ENCODE measurements around the gene PTPRN2. TPM values are rescaled to one million over a fixed set of nuclear protein-coding genes. Genes with fewer than 3 reads are reported as not detected.

The PTPRN2 gene
- polyA plus RNA-seq, 1 experiment: 0.31 TPM

DNA sequence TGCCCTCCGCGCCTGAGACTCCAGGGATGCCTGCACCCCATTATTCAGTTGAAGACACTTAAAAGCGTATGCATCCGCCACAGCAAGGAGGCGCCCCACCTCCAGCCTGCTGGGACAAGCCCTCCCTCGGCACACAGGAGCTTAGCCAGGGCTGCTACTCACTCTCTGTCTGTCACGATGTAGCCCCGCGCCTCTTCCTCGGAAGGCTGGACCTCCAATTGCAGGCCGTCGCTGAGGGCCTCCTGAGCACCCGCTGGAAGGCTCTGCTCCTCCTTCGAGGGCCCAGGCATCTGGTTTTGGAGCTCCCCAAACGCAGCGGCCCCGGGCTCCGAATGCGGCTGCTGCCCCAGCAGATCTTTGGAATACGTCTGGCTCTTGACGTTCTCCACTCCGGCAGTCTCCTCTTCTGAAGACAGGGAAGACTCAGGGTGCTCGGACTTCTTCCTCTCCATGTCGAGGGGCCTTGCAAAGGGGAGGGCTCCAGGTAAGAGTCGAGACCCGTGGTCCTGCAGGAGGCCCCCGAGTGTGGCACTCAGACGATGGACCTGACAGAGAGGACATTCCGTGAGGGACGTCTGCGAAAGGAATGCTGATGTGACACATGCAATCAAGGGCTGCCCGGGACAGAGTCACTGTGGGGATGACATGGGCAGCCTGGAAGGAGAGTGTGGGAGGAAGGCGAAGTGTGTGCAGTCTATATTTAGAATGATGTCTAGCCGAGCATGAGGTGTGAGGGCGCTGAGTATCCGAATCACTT lies 453.9 kb downstream of the PTPRN2 start:
- ChIA-PET POLR2A (no interaction called here), CTCF (no interaction called here)
- Histone ChIP-seq H3K36me3 (ENCODE audit: control insufficient read depth, insufficient read depth, low read length) (no peaks in the 10 kb centered on the region), H3K27me3 (ENCODE audit: control insufficient read depth, insufficient read depth, low read length) (no peaks in the 10 kb centered on the region), H3K4me3 (ENCODE audit: low read depth, low read length) (no peak overlapping the region)
- TF ChIP-seq, protein P1, sequence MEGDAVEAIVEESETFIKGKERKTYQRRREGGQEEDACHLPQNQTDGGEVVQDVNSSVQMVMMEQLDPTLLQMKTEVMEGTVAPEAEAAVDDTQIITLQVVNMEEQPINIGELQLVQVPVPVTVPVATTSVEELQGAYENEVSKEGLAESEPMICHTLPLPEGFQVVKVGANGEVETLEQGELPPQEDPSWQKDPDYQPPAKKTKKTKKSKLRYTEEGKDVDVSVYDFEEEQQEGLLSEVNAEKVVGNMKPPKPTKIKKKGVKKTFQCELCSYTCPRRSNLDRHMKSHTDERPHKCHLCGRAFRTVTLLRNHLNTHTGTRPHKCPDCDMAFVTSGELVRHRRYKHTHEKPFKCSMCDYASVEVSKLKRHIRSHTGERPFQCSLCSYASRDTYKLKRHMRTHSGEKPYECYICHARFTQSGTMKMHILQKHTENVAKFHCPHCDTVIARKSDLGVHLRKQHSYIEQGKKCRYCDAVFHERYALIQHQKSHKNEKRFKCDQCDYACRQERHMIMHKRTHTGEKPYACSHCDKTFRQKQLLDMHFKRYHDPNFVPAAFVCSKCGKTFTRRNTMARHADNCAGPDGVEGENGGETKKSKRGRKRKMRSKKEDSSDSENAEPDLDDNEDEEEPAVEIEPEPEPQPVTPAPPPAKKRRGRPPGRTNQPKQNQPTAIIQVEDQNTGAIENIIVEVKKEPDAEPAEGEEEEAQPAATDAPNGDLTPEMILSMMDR (IDR thresholded peaks at IDR 0.05; ENCODE audit: insufficient read depth, low read depth, low read length): no peak
- DNase-seq (ENCODE audit: low read depth): no peak

DNA sequence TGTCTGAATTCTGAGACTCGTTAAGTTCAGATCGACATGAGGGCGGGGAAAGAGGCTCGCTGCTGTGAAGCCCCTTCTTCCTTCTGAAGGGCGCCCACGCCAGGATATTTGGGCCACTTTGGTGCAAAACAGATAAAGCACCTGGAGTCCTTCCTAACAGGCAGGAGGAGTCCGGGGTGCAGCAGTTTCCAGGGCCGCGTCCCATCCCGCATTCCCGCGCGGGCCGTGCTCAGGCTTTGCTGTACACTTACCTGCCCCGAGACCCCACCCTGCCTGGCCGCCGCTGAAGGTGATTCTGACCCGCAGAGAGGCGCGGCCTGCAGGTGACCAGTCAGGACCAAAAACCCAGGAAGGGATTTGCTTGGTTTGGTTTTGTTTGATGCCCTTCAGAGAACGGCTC lies 454.6 kb downstream of the PTPRN2 start:
- Histone ChIP-seq H3K27me3 (ENCODE audit: control insufficient read depth, insufficient read depth, low read length) (no peaks in the 10 kb centered on the region), H3K4me3 (ENCODE audit: low read depth, low read length) (no peak overlapping the region), H3K36me3 (ENCODE audit: control insufficient read depth, insufficient read depth, low read length) (no peaks in the 10 kb centered on the region)
- TF ChIP-seq, protein P1 (IDR thresholded peaks at IDR 0.05; ENCODE audit: insufficient read depth, low read depth, low read length): no peak
- ChIA-PET POLR2A (no interaction called here), CTCF (no interaction called here)
- no peak for DNase-seq (ENCODE audit: low read depth)

GRCh38 chr7:158130023-158130409 lies 457.6 kb downstream of the PTPRN2 start:
- ChIA-PET CTCF (no interaction called here), POLR2A (no interaction called here)
- no peak overlapping the region for H3K4me3 ChIP-seq (ENCODE audit: low read depth, low read length)
- H3K27me3 ChIP-seq (ENCODE audit: control insufficient read depth, insufficient read depth, low read length): no peaks in the 10 kb centered on the region
- H3K36me3 ChIP-seq (ENCODE audit: control insufficient read depth, insufficient read depth, low read length): no peaks in the 10 kb centered on the region
- no peak for DNase-seq (ENCODE audit: low read depth)
- TF ChIP-seq, protein P1 (IDR thresholded peaks at IDR 0.05; ENCODE audit: insufficient read depth, low read depth, low read length): no peak

- CTCF ChIA-PET: no interaction called here
- TF ChIP-seq, protein P1 (IDR thresholded peaks at IDR 0.05; ENCODE audit: insufficient read depth, low read depth, low read length): no peak
Measured at GRCh38 chr7:158129037-158130022, 458.3 kb downstream of the PTPRN2 start.

DNA sequence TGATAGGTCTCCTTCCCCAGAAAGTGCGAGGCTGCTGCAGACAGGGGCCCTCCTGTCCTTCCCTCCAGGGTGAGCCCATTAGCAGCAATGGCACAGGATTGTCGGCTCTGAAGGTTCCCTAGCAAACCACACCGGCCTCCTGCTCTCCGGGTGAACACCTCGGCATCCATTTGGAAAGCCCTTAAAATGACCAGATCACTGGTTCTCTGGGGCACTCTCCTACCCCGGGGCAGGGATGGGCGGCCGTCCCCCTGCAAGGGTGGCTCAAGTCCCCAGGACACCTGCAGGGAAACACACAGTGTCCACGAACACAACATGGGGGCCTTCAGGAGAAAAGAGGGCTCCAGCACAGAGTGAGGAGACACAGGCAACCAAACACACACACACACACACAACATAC lies 459.1 kb downstream of the PTPRN2 start:
- CTCF ChIA-PET: no interaction called here
- no peaks in the 10 kb centered on the region for H3K27me3 ChIP-seq (ENCODE audit: control insufficient read depth, insufficient read depth, low read length)
- no peaks in the 10 kb centered on the region for H3K36me3 ChIP-seq (ENCODE audit: control insufficient read depth, insufficient read depth, low read length)
- POLR2A ChIA-PET: no interaction called here
- TF ChIP-seq, protein P1 (IDR thresholded peaks at IDR 0.05; ENCODE audit: insufficient read depth, low read depth, low read length): no peak
- no peak for DNase-seq (ENCODE audit: low read depth)
- H3K4me3 ChIP-seq (ENCODE audit: low read depth, low read length): no peak overlapping the region

More at GRCh38 chr7:158129037-158130022, 458.3 kb downstream of the PTPRN2 start:
- POLR2A ChIA-PET: no interaction called here
- Histone ChIP-seq H3K4me3 (ENCODE audit: low read depth, low read length) (no peak overlapping the region), H3K36me3 (ENCODE audit: control insufficient read depth, insufficient read depth, low read length) (no peaks in the 10 kb centered on the region), H3K27me3 (ENCODE audit: control insufficient read depth, insufficient read depth, low read length) (no peaks in the 10 kb centered on the region)
- DNase-seq (ENCODE audit: low read depth): no peak

Data from BJ (cell line).